GM12878 (cell line): Measurements from ENCODE around the gene EBLN1. TPM values are rescaled to one million over a fixed set of nuclear protein-coding genes. Genes with fewer than 3 reads are reported as not detected.

ENCODE experiments used
- ATAC-seq: fragments of 200-7000 bp; cut with Tn5 transposase; 3 replicates; pipeline ENCODE4 v1.9.1; 2020; ENCODE audit warnings: mild to moderate bottlenecking, moderate library complexity
- BruUV-seq: library from RNA; stranded (reverse); fragments of 400-500 nt; replicated peaks from 2 replicates; lab custom pipeline; 2021; lab: Mats Ljungman, UMichigan
- CTCF ChIA-PET: fragments of 300-600 bp; sonication (Branson Sonifier 250); formaldehyde crosslinking; extraction: SDS; loops from one replicate; lab custom pipeline; 2021; ENCODE audit warnings: inconsistent platforms; lab: Yijun Ruan, JAX
- POLR2A ChIA-PET: fragments of 350-600 bp; formaldehyde crosslinking; extraction: SDS; loops from one replicate; lab custom pipeline; 2021; ENCODE audit warnings: inconsistent platforms; lab: Charles Lee
- RAD21 ChIA-PET: fragments of 300-600 bp; sonication (Branson Sonifier 250); formaldehyde crosslinking; loops from one replicate; lab custom pipeline; 2023; ENCODE audit warnings: antibody characterized with exemption; ENCODE audit not compliant: unreplicated experiment; lab: Charles Lee
- SMC1A ChIA-PET: fragments of 300-600 bp; sonication (Branson Sonifier 250); formaldehyde crosslinking; loops from one replicate; lab custom pipeline; 2023; ENCODE audit not compliant: unreplicated experiment, uncharacterized antibody; lab: Charles Lee
- DNase-seq: peaks from one replicate; pipeline ENCODE4 v3.0.0-alpha.2; 2011; ENCODE audit warnings: low read depth, low spot score
- FAIRE-seq: peaks from 3 replicates; lab custom pipeline; 2011; peaks lifted over from hg19 to GRCh38; lab: Jason Lieb, UNC
- H2AFZ ChIP-seq: 2 replicates; pipeline ENCODE4 v1.6.0; 2011; ENCODE audit warnings: low read depth, low read length, control low read depth; ENCODE audit not compliant: control insufficient read depth
- H3K27ac ChIP-seq: 2 replicates; pipeline ENCODE4 v1.5.1; 2011; ENCODE audit warnings: control low read depth; ENCODE audit not compliant: control insufficient read depth, insufficient read depth
- H3K27me3 ChIP-seq, 2 experiments: replicated peaks in 1 of 2; 2 replicates each; pipeline versions ENCODE4 v1.6.0 to v1.6.1; 2011; ENCODE audit warnings: low read length in 1 of 2; ENCODE audit not compliant: control insufficient read depth in 2 of 2, insufficient read depth in 2 of 2
- H3K36me3 ChIP-seq, 2 experiments: 2 replicates each; pipeline ENCODE4 v1.5.1; 2011; ENCODE audit warnings: low read length in 1 of 2; ENCODE audit not compliant: control insufficient read depth in 2 of 2, insufficient read depth in 2 of 2
- H3K4me1 ChIP-seq: 2 replicates; pipeline ENCODE4 v1.6.1; 2011; ENCODE audit warnings: mild to moderate bottlenecking, low read length, moderate library complexity, mixed read lengths; ENCODE audit not compliant: control insufficient read depth, insufficient read depth
- H3K4me2 ChIP-seq: 2 replicates; pipeline ENCODE4 v1.6.0; 2011; ENCODE audit warnings: control low read depth; ENCODE audit not compliant: control insufficient read depth, insufficient read depth
- H3K4me3 ChIP-seq: fragments of 200-600 bp; sonication (generic); 2 replicates; pipeline ENCODE4 v1.5.1; 2016
- H3K79me2 ChIP-seq: 2 replicates; pipeline ENCODE4 v1.6.0; 2011; ENCODE audit warnings: low read length; ENCODE audit not compliant: control insufficient read depth, insufficient read depth
- H3K9ac ChIP-seq: 2 replicates; pipeline ENCODE4 v1.8.0; 2011; ENCODE audit warnings: low read length, control low read depth, mixed read lengths; ENCODE audit not compliant: control insufficient read depth, insufficient read depth
- H3K9me3 ChIP-seq: replicated peaks from 3 replicates; pipeline ENCODE4 v1.5.1; 2011; ENCODE audit warnings: mild to moderate bottlenecking, low read length; ENCODE audit not compliant: control insufficient read depth, insufficient read depth
- H4K20me1 ChIP-seq: 2 replicates; pipeline ENCODE4 v1.6.0; 2011; ENCODE audit not compliant: control insufficient read depth, insufficient read depth
- ATF3 ChIP-seq: IDR thresholded peaks from 2 replicates; pipeline ENCODE4 v1.6.1; 2011; ENCODE audit warnings: low read depth, mild to moderate bottlenecking, low read length, moderate library complexity, borderline replicate concordance; ENCODE audit errors: extremely low read depth
- GATAD2B ChIP-seq: fragments of 450-650 bp; conservative IDR thresholded peaks from 2 replicates; pipeline ENCODE4 v1.6.1; 2017; ENCODE audit warnings: low read depth, mild to moderate bottlenecking, moderate library complexity
- RCOR1 ChIP-seq: conservative IDR thresholded peaks from 2 replicates; pipeline ENCODE4 v1.6.1; 2012; ENCODE audit warnings: low read depth, low read length, improper control_type of control experiment
- STAT1 ChIP-seq: fragments of 450-650 bp; conservative IDR thresholded peaks from 2 replicates; pipeline ENCODE4 v1.6.1; 2014; ENCODE audit warnings: antibody characterized with exemption, mild to moderate bottlenecking
- ZBTB33 ChIP-seq: fragments of 450-650 bp; IDR thresholded peaks from 2 replicates; pipeline ENCODE4 v1.6.1; 2017; ENCODE audit warnings: mild to moderate bottlenecking
- ZZZ3 ChIP-seq: IDR thresholded peaks from 2 replicates; pipeline ENCODE4 v1.6.1; 2011; ENCODE audit warnings: low read depth; ENCODE audit not compliant: control insufficient read depth, insufficient read length
- WGBS: methylation state at CpG from one replicate; pipeline ENCODE4 v1.1.6; 2016; ENCODE audit warnings: low lambda C conversion rate; ENCODE audit not compliant: insufficient replicate concordance, insufficient coverage; ENCODE audit errors: missing lambda C conversion rate; 5-methylcytosine and 5-hydroxymethylcytosine counted together
- in situ Hi-C: fragments of 300-500 bp; cut with MboI; formaldehyde crosslinking; loops from 9 replicates; pipeline ENCODE4 v1.14.3; 2018; ENCODE audit warnings: mixed read lengths
- intact Hi-C: fragments of 100-400 bp; cut with micrococcal nuclease; formaldehyde crosslinking; loops from one replicate; pipeline ENCODE4 v1.14.2; 2022; ENCODE audit not compliant: unreplicated experiment
- polyA plus RNA-seq, 11 experiments: library from polyadenylated mRNA; depleted of rRNA in 4 of 11; unstranded in 6 of 11; stranded (reverse) in 5 of 11; fragments of >200 nt; fragmentation: Nextera tagmentation in 4 of 11; fragmentation: Illumina TruSeq in 1 of 11; extraction: Ambion mirVana in 4 of 11; extraction: Trizol in 1 of 11; gene quantifications; 1 replicate in 1 of 11; 2 replicates in 10 of 11; pipeline versions ENCODE4 v1.2.1 to v1.2.3, GENCODE V29; 2011 to 2016; ENCODE audit warnings: inconsistent platforms in 2 of 11, missing spikeins in 2 of 11, low read depth in 1 of 11
- total RNA-seq, 4 experiments: library from RNA; depleted of rRNA in 3 of 4; stranded (reverse); fragments of >200 nt in 3 of 4; fragmentation: Illumina TruSeq in 1 of 4; extraction: Trizol in 1 of 4; gene quantifications; 2 replicates each; pipeline versions ENCODE4 v1.2.1 to v1.2.3, GENCODE V29; 2013 to 2021
- TF ChIP-seq, protein P1 (sequence below): fragments of 450-650 bp; formaldehyde crosslinking; IDR thresholded peaks from 2 replicates; pipeline ENCODE4 v1.4.0; 2020; ENCODE audit warnings: mild to moderate bottlenecking, moderate library complexity

The EBLN1 gene
- total and polyA plus RNA-seq, 10 of the 15 experiments (the other 5 are each of a cell fraction or from before 2014, with no cell fraction given): not detected

DNA sequence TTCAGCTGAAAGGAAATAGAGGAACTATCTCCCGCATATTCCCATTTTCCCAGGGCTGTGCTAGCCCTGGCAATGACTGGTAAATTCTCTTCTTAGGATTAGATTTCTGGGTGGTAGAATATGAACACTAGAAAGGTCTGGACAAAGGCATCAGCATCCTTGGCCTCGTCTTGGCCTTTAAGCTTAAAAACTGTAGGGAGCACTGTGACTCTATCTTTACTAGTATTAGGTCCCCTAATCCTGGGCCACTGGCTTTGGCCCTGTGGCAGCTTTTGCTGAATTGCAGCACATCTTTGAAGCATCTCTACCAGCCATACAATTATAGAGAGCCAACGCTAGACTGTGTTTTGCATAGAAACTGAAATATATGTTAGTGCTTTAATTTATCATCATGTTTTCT lies 41.5 kb upstream of the EBLN1 start (continued):
- TF ChIP-seq ZBTB33: no peak

GRCh38 chr10:22258471-22258870 lies 40.7 kb upstream of the EBLN1 start:
- FAIRE-seq (no peak), DNase-seq (no peak), ATAC-seq (no peak)
- SMC1A ChIA-PET: interaction anchor here (0.7 to 1.8 kb wide), 2 partner anchors 120 to 731 kb away, joined by 3 to 7 read pairs; no protein-coding TSS in a partner anchor
- Histone ChIP-seq H3K27ac (no peak overlapping the region), H3K4me1 (peaks cover 1% of the 10 kb centered on the region; the same call in 1 of the 2 replicates), H3K4me2 (no peak overlapping the region), H3K79me2 (no peaks in the 10 kb centered on the region), H3K36me3 (no peaks in the 10 kb centered on the region), H3K27me3 (no peaks in the 10 kb centered on the region; a peak in 2 of 4 replicates), H3K4me3 (no peak overlapping the region), H3K9ac (no peak overlapping the region), H3K9me3 (no peaks in the 10 kb centered on the region), H2AFZ (no peak overlapping the region), H4K20me1 (no peaks in the 10 kb centered on the region)
- intact Hi-C loops (loop anchor here (5.0 to 10.0 kb wide), 2 partner anchors 176 to 729 kb away; no protein-coding TSS in a partner anchor), in situ Hi-C loops (loop anchor here (25.0 kb wide), 1 partner anchor 729 kb away; no protein-coding TSS in a partner anchor)
- TF ChIP-seq RCOR1: no peak
- no peak for TF ChIP-seq ATF3
- TF ChIP-seq STAT1: no peak
- TF ChIP-seq, protein P1, sequence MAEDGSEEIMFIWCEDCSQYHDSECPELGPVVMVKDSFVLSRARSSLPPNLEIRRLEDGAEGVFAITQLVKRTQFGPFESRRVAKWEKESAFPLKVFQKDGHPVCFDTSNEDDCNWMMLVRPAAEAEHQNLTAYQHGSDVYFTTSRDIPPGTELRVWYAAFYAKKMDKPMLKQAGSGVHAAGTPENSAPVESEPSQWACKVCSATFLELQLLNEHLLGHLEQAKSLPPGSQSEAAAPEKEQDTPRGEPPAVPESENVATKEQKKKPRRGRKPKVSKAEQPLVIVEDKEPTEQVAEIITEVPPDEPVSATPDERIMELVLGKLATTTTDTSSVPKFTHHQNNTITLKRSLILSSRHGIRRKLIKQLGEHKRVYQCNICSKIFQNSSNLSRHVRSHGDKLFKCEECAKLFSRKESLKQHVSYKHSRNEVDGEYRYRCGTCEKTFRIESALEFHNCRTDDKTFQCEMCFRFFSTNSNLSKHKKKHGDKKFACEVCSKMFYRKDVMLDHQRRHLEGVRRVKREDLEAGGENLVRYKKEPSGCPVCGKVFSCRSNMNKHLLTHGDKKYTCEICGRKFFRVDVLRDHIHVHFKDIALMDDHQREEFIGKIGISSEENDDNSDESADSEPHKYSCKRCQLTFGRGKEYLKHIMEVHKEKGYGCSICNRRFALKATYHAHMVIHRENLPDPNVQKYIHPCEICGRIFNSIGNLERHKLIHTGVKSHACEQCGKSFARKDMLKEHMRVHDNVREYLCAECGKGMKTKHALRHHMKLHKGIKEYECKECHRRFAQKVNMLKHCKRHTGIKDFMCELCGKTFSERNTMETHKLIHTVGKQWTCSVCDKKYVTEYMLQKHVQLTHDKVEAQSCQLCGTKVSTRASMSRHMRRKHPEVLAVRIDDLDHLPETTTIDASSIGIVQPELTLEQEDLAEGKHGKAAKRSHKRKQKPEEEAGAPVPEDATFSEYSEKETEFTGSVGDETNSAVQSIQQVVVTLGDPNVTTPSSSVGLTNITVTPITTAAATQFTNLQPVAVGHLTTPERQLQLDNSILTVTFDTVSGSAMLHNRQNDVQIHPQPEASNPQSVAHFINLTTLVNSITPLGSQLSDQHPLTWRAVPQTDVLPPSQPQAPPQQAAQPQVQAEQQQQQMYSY (CRISPR knock-in tag): no peak
- TF ChIP-seq GATAD2B: no peak
- no peak for TF ChIP-seq ZZZ3
- POLR2A ChIA-PET: interaction anchor here (0.6 kb wide), 2 partner anchors 98 to 254 kb away, joined by 4 to 5 read pairs; no protein-coding TSS in a partner anchor
- BruUV-seq: no TSS peak
- CTCF ChIA-PET: interaction anchor here (1.0 to 2.5 kb wide), 3 partner anchors 17 to 731 kb away, joined by 4 to 13 read pairs (median 4); no protein-coding TSS in a partner anchor
- RAD21 ChIA-PET: no interaction called here
- WGBS: 65% methylated on average over 3 of the region's 3 CpGs
